SK-N-MC (cell line): ENCODE measurements around the gene UBR3.

Source experiments
- EZH2 ChIP-seq: fragments of 200-600 bp; sonication (generic); IDR thresholded peaks from one replicate; pipeline ENCODE4 v1.6.1; 2017; ENCODE audit warnings: antibody characterized with exemption
- FOXP2 ChIP-seq: optimal IDR thresholded peaks from 2 replicates; pipeline ENCODE3; 2011; ENCODE audit warnings: mild to moderate bottlenecking, moderate library complexity; ENCODE audit not compliant: insufficient read depth; ENCODE audit errors: extremely low read length, control extremely low read depth
- POLR2AphosphoS5 ChIP-seq: IDR thresholded peaks from 2 replicates; pipeline ENCODE4 v1.6.1; 2012; ENCODE audit warnings: mild to moderate bottlenecking, low read depth, low read length, borderline replicate concordance

GRCh38 chr2:170095380-170095779, 268.1 kb downstream of the UBR3 start:
- no peak for TF ChIP-seq POLR2AphosphoS5
- no peak for TF ChIP-seq EZH2
- no peak for TF ChIP-seq FOXP2
